HG03342 (cell line): Measurements from ENCODE around the gene PLCG1.
A peak's percentile ranks its signal among the peaks of the same experiment; 100 is the strongest.
"Not testable (repeated sequence)": the region's sequence is repeated elsewhere in the genome, so short reads cannot be mapped to it uniquely, and the experiment has no call there.

Source experiments
- ATAC-seq: cut with Tn5 transposase; IDR thresholded peaks from one replicate; pipeline ENCODE4 v1.9.1; 2021; ENCODE audit warnings: mild to moderate bottlenecking, moderate library complexity; ENCODE audit not compliant: unreplicated experiment

The PLCG1 gene

GRCh38 chr20:41136680-41137613 is at the start of gene PLCG1:
PLCG1 (plus strand) TSS chr20:41137543; CDS start chr20:41137642, 99 bp downstream.
- peak; percentile 53 for ATAC-seq

GRCh38 chr20:41087777-41088176 is 49.6 kb upstream of the PLCG1 start:
- ATAC-seq, result no peak

- no peak for ATAC-seq
These were observed 47.8 kb upstream of the PLCG1 start for GRCh38 chr20:41089555-41089954.

- ATAC-seq, result no peak
These were observed 45.4 kb upstream of the PLCG1 start for GRCh38 chr20:41091927-41092326.

DNA sequence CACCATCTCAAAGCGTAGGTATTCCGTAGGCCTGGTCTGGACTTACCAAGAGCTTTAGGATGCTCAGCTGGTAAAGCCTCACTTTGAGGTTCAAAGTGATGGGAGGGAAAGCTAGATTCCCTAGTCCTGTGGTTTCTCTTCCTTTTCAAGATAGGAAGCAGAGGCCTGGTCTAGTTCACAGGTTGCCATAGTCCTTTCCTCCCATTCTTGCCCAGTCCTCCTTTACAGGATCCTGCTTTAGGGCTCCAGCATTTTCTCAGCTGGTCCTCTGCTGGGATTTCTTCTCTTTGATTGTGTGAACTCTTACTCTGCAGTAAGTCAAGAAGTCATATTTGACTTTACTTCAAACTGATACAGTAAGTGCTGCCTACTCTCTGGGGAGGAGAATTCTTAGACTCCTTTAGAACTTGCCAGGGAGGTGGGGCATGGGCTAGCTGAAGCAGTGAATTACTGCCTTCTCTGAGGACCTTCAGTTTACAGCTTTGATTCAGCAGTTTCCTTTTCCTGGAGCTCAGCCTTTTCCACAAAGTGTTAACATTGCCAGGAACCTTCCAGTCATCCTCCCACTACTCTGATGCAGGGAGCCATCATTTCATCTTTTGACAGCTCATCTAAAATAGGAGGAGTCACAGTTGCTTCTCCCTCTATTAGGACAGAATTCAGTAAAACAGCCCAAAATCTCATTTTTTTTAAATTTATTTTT is 42.8 kb upstream of the PLCG1 start:
- no peak for ATAC-seq

GRCh38 chr20:41095110-41095969 is 42.0 kb upstream of the PLCG1 start:
- no peak for ATAC-seq

DNA sequence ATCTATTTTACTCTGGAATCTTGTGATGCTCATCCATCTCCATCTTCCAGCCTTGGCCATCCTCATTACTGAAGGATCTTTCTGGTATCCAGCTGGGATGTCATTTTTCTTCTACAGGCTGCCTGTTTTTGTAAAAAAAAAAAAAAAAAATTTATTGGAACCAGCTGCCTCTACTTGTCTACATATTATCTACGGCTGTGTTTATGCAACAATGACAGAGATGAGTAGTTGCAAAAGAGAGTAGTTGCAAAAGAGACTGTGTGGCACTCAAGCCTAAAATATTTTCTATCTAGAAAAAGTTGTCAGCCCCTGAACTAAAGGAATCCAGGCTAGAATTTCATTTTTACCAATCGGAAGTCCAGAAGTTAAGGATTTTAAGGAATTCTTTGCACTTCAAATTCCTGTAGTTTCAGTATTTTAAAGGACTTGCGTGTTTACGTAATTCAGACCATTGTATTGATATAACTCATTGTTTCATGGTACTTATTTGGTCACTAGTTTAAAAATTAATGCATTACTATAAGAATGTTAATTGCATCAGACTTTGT is 38.6 kb upstream of the PLCG1 start:
- ATAC-seq, result no peak

DNA sequence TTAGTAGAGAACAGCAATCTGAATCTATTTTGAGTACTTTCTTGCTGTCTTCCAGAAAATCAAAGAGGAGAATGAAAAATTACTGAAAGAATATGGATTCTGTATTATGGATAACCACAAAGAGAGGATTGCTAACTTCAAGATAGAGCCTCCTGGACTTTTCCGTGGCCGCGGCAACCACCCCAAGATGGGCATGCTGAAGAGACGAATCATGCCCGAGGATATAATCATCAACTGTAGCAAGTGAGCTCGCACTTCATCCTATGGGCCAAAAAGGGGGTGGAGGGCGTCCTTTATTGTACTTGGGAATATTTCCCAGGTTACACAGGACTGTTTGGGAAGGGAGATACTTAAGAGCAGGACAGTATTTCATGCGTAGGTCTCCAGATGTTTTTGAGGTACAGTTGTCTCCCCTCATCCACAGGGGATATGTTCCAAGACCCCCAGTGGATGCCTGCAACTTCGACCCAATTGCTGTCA is 37.3 kb upstream of the PLCG1 start:
- no peak for ATAC-seq

GRCh38 chr20:41101660-41102059 is 35.7 kb upstream of the PLCG1 start:
- ATAC-seq, result no peak

DNA sequence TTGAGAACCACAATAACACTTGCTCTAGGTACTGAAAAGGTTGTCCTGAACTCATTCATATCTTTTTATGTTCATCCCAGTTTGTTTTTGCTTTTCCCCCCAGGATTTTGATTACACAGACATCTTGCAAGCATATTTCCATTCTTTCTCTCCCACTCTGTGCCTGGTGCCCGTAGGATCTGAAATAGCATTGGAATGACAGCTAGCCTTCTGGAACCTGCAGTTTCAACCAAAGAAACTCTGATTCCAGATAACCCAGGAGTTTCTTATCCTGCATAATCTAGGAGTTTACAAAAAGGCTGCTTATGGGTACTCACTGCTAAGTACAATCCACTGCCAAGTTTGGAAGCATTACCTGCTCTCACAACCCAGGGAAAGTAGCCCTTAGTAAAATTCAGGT is 28.8 kb upstream of the PLCG1 start:
- ATAC-seq, result no peak

- ATAC-seq, result no peak
These were observed 27.3 kb upstream of the PLCG1 start for GRCh38 chr20:41110012-41110411.

GRCh38 chr20:41110930-41111577 is 26.3 kb upstream of the PLCG1 start:
- no peak for ATAC-seq

- no peak for ATAC-seq
These were observed 25.8 kb upstream of the PLCG1 start for GRCh38 chr20:41111578-41111951.

DNA sequence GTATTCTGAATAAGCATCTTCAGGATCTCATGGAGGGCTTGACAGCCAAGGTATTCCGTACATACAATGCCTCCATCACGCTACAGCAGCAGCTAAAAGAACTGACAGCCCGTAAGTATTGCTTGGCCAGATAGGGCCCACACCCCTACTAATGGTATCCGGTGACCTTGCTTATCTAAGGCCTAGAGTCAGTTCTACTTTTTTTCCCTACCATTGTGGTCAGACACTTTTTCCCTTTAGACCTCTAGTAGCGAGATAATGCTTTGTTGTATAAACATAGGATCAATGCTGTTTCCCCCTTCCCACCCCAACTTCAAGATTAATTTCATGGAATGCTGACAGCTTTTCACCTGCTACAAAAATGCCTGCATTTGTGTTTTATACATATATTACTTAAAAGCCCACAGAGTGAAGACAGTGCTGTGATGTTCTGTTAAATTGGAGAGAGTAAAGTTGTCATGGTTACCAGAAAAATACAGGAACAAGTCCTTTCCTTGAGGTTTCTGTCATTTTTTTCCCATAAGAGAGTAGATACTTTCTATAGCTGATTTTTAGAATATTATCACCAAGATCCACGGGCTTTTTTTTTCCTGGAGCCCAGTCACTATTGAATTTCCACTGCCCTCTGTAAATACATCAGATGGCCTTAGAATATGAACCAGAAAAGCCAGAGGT is 20.9 kb upstream of the PLCG1 start:
- ATAC-seq, result no peak

DNA sequence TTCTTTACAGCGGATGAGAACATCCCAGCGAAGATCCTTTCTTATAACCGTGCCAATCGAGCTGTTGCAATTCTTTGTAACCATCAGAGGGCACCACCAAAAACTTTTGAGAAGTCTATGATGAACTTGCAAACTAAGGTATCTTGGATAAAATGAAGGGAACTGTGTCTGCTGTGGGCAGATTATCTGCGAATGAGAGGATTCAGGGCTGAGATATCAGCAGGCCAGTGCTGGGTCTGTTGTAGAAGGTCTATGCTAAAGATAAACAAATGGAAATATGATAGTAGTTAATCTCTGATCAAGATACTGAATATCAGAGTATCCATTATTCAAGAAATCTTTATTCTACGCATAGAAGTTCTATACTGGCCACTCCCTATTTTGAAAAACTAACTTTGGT is 19.2 kb upstream of the PLCG1 start:
- ATAC-seq, result not testable (repeated sequence)

GRCh38 chr20:41118632-41119031 is 18.7 kb upstream of the PLCG1 start:
- no peak for ATAC-seq

DNA sequence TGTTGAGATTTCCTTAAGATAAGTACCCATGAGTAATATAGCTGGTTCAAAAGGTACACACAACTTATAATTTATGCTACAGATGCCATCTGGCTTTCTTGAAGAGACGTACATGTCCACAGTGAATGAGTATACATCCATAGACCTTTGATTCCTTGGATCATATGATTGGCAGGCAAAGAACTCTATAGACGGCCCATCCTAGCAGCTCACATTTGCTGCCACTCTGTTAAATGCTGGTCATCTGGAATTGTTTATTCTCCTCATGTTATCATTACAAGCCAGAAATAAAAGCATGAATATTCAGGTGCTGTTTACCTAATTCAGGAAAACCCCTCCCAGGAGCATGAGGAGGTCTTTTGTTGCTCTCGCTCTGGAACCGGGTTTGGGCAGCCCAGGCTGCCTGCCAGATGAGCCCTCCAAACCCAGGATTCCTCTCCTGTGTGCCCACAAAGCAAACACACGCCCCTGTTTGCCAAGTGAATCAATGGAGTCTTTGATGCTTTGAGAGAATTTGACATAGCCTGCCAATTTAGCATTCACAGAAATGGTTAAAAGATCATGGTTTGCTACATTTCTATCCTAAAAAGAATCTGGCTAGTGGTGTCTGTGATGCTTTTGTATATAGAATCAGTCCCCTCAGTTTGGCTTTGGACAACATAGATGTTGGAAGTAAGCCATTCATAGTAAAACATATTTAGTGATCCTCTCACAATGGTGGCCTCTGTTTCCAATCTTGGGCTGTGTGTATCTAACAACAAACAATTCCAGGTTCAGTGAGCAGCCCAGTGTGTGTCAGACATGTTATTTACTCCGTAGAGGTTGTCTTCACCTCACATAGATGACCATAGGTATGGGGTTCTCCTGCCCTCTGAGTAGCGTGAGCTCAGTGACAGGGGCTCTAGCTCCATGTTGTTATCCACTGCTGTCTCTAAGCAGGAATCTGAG is 17.5 kb upstream of the PLCG1 start:
- no peak for ATAC-seq

- ATAC-seq, result no peak
These were observed 15.9 kb upstream of the PLCG1 start for GRCh38 chr20:41121399-41121798.

- no peak for ATAC-seq
These were observed 13.7 kb upstream of the PLCG1 start for GRCh38 chr20:41123631-41124030.
